GM18868 (cell line): ENCODE data around the gene ZDHHC22.

Source experiments
- ATAC-seq: cut with Tn5 transposase; IDR thresholded peaks from one replicate; pipeline ENCODE4 v1.9.1; 2021; ENCODE audit warnings: mild to moderate bottlenecking, moderate library complexity; ENCODE audit not compliant: unreplicated experiment

Gene ZDHHC22

GRCh38 chr14:77106666-77107065 lies 34.9 kb downstream of the ZDHHC22 start:
- no peak for ATAC-seq

- ATAC-seq = no peak
Measured at GRCh38 chr14:77105145-77105939, 36.2 kb downstream of the ZDHHC22 start.

GRCh38 chr14:77104393-77104792 lies 37.2 kb downstream of the ZDHHC22 start:
- ATAC-seq = no peak

GRCh38 chr14:77103951-77104350 lies 37.6 kb downstream of the ZDHHC22 start:
- no peak for ATAC-seq

- ATAC-seq = no peak
Measured at GRCh38 chr14:77103475-77103874, 38.1 kb downstream of the ZDHHC22 start.

- no peak for ATAC-seq
Measured at GRCh38 chr14:77102154-77102553, 39.4 kb downstream of the ZDHHC22 start.

GRCh38 chr14:77100961-77101360 lies 40.6 kb downstream of the ZDHHC22 start:
- ATAC-seq = no peak

GRCh38 chr14:77099425-77100167 lies 42.0 kb downstream of the ZDHHC22 start:
- no peak for ATAC-seq

- no peak for ATAC-seq
Measured at GRCh38 chr14:77098529-77099353, 42.9 kb downstream of the ZDHHC22 start.

GRCh38 chr14:77097700-77098528 lies 43.7 kb downstream of the ZDHHC22 start, which contains the start of gene CIPC:
TSS of gene CIPC (plus strand) at chr14:77098258. CDS start at chr14:77105709, 7,451 bp downstream.
- ATAC-seq = peak; percentile 87

GRCh38 chr14:77097006-77097699 lies 44.4 kb downstream of the ZDHHC22 start:
- no peak for ATAC-seq

- no peak for ATAC-seq
Measured at GRCh38 chr14:77094672-77095284, 46.8 kb downstream of the ZDHHC22 start.

GRCh38 chr14:77092676-77093075 lies 48.9 kb downstream of the ZDHHC22 start:
- no peak for ATAC-seq

GRCh38 chr14:77091518-77091917 lies 50.1 kb downstream of the ZDHHC22 start:
- ATAC-seq = no peak

GRCh38 chr14:77088645-77089044 lies 52.9 kb downstream of the ZDHHC22 start:
- ATAC-seq = no peak

GRCh38 chr14:77088219-77088618 lies 53.4 kb downstream of the ZDHHC22 start:
- ATAC-seq = no peak

GRCh38 chr14:77087631-77088030 lies 54.0 kb downstream of the ZDHHC22 start:
- ATAC-seq = no peak

- ATAC-seq = no peak
Measured at GRCh38 chr14:77086951-77087350, 54.6 kb downstream of the ZDHHC22 start.

GRCh38 chr14:77086017-77086727 lies 55.4 kb downstream of the ZDHHC22 start:
- ATAC-seq = peak; percentile 70
